Measurements from ENCODE around the gene ABCB8. TPM values are rescaled to one million over a fixed set of nuclear protein-coding genes. Genes with fewer than 3 reads are reported as not detected.
A peak's percentile ranks its signal among the peaks of the same experiment; 100 is the strongest.

Gene ABCB8
- total and polyA plus RNA-seq, 2 donors (not counting 3 experiments of a cell fraction or from before 2014, with no cell fraction given) = 38.0 to 46.3 TPM

DNA sequence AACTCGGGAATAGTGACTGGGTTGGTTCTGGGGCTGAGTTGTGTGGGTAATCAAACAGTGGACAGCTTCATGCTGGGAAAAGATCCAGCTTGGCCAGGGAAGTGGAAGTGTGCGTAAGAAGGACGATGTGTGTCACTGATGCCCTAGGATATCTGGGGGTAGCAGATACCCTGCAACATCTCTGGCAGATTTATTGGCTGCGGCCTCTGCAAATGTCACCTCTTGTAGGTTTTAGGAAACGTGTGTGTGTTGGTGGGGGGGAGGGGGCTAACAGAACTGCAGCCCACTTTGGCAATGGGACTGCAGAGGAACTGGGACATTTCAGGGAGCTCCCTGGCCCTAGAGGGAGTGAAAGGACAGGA is 57.1 kb downstream of the ABCB8 start:
- Histone ChIP-seq H2AFZ (ENCODE audit: low read depth, low read length) (no peak overlapping the region), H3K27me3 (ENCODE audit: control insufficient read depth in 2 of 2, insufficient read depth in 2 of 2, low read length in 2 of 2) (no peaks in the 10 kb centered on the region), H3K4me3 (replicated peaks in 1 of 3; ENCODE audit: insufficient read depth in 1 of 3, low read depth in 1 of 3, low read length in 3 of 3) (no peak overlapping the region), H3K4me1 (ENCODE audit: control insufficient read depth, extremely low read depth, insufficient read depth, low read length) (peaks cover 56% of the 10 kb centered on the region), H4K20me1 (replicated peaks; ENCODE audit: control insufficient read depth, extremely low read depth, insufficient read depth, low read length) (no peaks in the 10 kb centered on the region), H3K36me3 (ENCODE audit: control insufficient read depth in 2 of 2, extremely low read depth in 1 of 2, insufficient read depth in 2 of 2, low read length in 2 of 2) (no peaks in the 10 kb centered on the region), H3K9me1 (replicated peaks; ENCODE audit: control insufficient read depth, extremely low read depth, insufficient read depth, low read length) (no peaks in the 10 kb centered on the region), H3K27ac (ENCODE audit: insufficient read depth, low read depth, low read length) (no peak overlapping the region), H3K79me2 (ENCODE audit: control insufficient read depth, insufficient read depth, low read length) (peaks cover 42% of the 10 kb centered on the region), H3K9me3 (replicated peaks; ENCODE audit: control insufficient read depth, insufficient read depth, low read length) (no peaks in the 10 kb centered on the region), H3K4me2 (ENCODE audit: insufficient read depth, low read length) (peak overlapping the region; percentile 64), H3K9ac (replicated peaks; ENCODE audit: extremely low read depth, insufficient read depth, low read length) (no peak overlapping the region)
- BruUV-seq (replicated peaks) = no TSS peak
- ChIA-PET CTCF (interaction anchor here (1.0 to 2.5 kb wide), 9 partner anchors 9 to 99 kb away, joined by 3 to 16 read pairs (median 4); partner anchors contain the start of gene ABCB8), POLR2A (interaction anchor here (1.0 kb wide), 1 partner anchor 24 kb away, joined by 4 read pairs; no protein-coding TSS in a partner anchor)
- FAIRE-seq = peak; percentile 4
- dilution Hi-C loops (cut with MboI; ENCODE audit: extremely low pct_ligation_motif_present, low sequenced_read_pairs) (no loop called here), intact Hi-C loops (cut with micrococcal nuclease) (no loop called here)
- peak; percentile 19 for DNase-seq (ENCODE audit: low read depth, low spot score)
- TF ChIP-seq, protein P1, sequence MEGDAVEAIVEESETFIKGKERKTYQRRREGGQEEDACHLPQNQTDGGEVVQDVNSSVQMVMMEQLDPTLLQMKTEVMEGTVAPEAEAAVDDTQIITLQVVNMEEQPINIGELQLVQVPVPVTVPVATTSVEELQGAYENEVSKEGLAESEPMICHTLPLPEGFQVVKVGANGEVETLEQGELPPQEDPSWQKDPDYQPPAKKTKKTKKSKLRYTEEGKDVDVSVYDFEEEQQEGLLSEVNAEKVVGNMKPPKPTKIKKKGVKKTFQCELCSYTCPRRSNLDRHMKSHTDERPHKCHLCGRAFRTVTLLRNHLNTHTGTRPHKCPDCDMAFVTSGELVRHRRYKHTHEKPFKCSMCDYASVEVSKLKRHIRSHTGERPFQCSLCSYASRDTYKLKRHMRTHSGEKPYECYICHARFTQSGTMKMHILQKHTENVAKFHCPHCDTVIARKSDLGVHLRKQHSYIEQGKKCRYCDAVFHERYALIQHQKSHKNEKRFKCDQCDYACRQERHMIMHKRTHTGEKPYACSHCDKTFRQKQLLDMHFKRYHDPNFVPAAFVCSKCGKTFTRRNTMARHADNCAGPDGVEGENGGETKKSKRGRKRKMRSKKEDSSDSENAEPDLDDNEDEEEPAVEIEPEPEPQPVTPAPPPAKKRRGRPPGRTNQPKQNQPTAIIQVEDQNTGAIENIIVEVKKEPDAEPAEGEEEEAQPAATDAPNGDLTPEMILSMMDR (IDR thresholded peaks at IDR 0.05; ENCODE audit: extremely low read depth in 1 of 2, insufficient read depth in 1 of 2, low read depth in 1 of 2, low read length in 2 of 2) = no peak
- TF ChIP-seq POLR2AphosphoS5 (IDR thresholded peaks at IDR 0.05; ENCODE audit: insufficient read depth, low read depth, low read length) (no peak), JUN (IDR thresholded peaks at IDR 0.05; ENCODE audit: borderline replicate concordance, insufficient read depth, insufficient read length, low read depth) (no peak), MYC (IDR thresholded peaks at IDR 0.05; ENCODE audit: low read depth, low read length) (no peak), GATA2 (IDR thresholded peaks at IDR 0.05; ENCODE audit: insufficient read depth, insufficient read length, low read depth, low read length) (no peak), EZH2 (IDR thresholded peaks at IDR 0.05; ENCODE audit: borderline replicate concordance, low read depth, low read length, severe bottlenecking) (no peak), FOS (IDR thresholded peaks at IDR 0.05; ENCODE audit: borderline replicate concordance, insufficient read depth, low read length) (no peak), POLR2A (IDR thresholded peaks at IDR 0.05; ENCODE audit: low read depth, low read length) (no peak)
- TF ChIP-seq, protein P2, sequence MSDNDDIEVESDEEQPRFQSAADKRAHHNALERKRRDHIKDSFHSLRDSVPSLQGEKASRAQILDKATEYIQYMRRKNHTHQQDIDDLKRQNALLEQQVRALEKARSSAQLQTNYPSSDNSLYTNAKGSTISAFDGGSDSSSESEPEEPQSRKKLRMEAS (IDR thresholded peaks at IDR 0.05; ENCODE audit: insufficient read depth, insufficient read length) = no peak

Data from endothelial cell of umbilical vein (primary cell).